Endothelial cell of umbilical vein (primary cell): ENCODE measurements around the gene KCNH4.

Experiments used
- EZH2 ChIP-seq: IDR thresholded peaks from 2 replicates; pipeline ENCODE4 v1.6.1; 2012; ENCODE audit warnings: borderline replicate concordance, low read depth, mild to moderate bottlenecking, moderate library complexity, low read length, inconsistent platforms; ENCODE audit not compliant: severe bottlenecking
- FOS ChIP-seq: IDR thresholded peaks from 2 replicates; pipeline ENCODE4 v1.6.1; 2011; ENCODE audit warnings: mild to moderate bottlenecking, low read length, moderate library complexity, borderline replicate concordance; ENCODE audit not compliant: insufficient read depth
- GATA2 ChIP-seq: IDR thresholded peaks from 2 replicates; pipeline ENCODE4 v1.7.0; 2011; ENCODE audit warnings: low read depth, mild to moderate bottlenecking, moderate library complexity, mixed read lengths, low read length; ENCODE audit not compliant: insufficient read length, insufficient read depth
- JUN ChIP-seq: IDR thresholded peaks from 2 replicates; pipeline ENCODE4 v1.6.1; 2011; ENCODE audit warnings: borderline replicate concordance, low read depth; ENCODE audit not compliant: insufficient read length, insufficient read depth
- MYC ChIP-seq: IDR thresholded peaks from one replicate; pipeline ENCODE4 v1.6.1; 2011; ENCODE audit warnings: mild to moderate bottlenecking, low read depth, low read length
- POLR2A ChIP-seq: IDR thresholded peaks from 2 replicates; pipeline ENCODE4 v1.6.1; 2012; ENCODE audit warnings: low read depth, mild to moderate bottlenecking, control low read depth, low read length
- POLR2AphosphoS5 ChIP-seq: IDR thresholded peaks from 2 replicates; pipeline ENCODE4 v1.6.1; 2012; ENCODE audit warnings: low read depth, mild to moderate bottlenecking, control low read depth, low read length, moderate library complexity; ENCODE audit not compliant: insufficient read depth
- TF ChIP-seq, protein P1 (sequence below), 2 donors: IDR thresholded peaks; 1 replicate in 1 of 2; 2 replicates in 1 of 2; pipeline ENCODE4 v1.5.1; 2011; ENCODE audit warnings: low read length in 2 of 2, mild to moderate bottlenecking in 2 of 2, moderate library complexity in 2 of 2, control low read depth in 1 of 2, inconsistent platforms in 1 of 2, low read depth in 1 of 2; ENCODE audit not compliant: insufficient read depth in 1 of 2; ENCODE audit errors: extremely low read depth in 1 of 2
- TF ChIP-seq, protein P2 (sequence below): IDR thresholded peaks from 2 replicates; pipeline ENCODE4 v1.6.1; 2011; ENCODE audit not compliant: insufficient read depth, insufficient read length

DNA sequence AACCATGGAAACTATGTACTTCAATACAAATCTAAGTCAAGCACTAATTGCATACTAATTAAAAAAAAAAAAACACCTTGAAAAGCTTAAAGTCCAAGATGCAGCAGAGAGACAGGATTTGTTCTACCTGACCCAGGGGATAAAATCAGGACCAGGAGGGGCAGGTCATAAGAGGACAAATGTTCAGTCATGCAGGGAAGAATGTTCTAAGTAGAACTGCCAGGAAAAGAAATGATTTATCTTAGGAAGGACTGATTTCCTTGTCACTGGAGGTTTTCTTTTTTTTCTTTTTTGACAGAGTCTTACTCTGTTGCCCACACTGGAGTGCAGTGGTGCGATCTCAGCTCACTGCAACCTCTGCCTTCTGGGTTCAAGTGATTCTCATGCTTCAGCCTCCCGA, 22.4 kb upstream of the KCNH4 start:
- no peak for TF ChIP-seq POLR2A
- TF ChIP-seq, protein P1, sequence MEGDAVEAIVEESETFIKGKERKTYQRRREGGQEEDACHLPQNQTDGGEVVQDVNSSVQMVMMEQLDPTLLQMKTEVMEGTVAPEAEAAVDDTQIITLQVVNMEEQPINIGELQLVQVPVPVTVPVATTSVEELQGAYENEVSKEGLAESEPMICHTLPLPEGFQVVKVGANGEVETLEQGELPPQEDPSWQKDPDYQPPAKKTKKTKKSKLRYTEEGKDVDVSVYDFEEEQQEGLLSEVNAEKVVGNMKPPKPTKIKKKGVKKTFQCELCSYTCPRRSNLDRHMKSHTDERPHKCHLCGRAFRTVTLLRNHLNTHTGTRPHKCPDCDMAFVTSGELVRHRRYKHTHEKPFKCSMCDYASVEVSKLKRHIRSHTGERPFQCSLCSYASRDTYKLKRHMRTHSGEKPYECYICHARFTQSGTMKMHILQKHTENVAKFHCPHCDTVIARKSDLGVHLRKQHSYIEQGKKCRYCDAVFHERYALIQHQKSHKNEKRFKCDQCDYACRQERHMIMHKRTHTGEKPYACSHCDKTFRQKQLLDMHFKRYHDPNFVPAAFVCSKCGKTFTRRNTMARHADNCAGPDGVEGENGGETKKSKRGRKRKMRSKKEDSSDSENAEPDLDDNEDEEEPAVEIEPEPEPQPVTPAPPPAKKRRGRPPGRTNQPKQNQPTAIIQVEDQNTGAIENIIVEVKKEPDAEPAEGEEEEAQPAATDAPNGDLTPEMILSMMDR (IDR thresholded peaks at IDR 0.05; ENCODE audit: extremely low read depth in 1 of 2, insufficient read depth in 1 of 2, low read depth in 1 of 2, low read length in 2 of 2) = no peak
- TF ChIP-seq MYC = no peak
- no peak for TF ChIP-seq EZH2
- TF ChIP-seq POLR2AphosphoS5 = no peak
- no peak for TF ChIP-seq FOS
- TF ChIP-seq, protein P2, sequence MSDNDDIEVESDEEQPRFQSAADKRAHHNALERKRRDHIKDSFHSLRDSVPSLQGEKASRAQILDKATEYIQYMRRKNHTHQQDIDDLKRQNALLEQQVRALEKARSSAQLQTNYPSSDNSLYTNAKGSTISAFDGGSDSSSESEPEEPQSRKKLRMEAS = no peak
- no peak for TF ChIP-seq JUN
- no peak for TF ChIP-seq GATA2
